HG03097 (cell line): ENCODE data around the gene MIOX.

Experiments used
- ATAC-seq: cut with Tn5 transposase; IDR thresholded peaks from one replicate; pipeline ENCODE4 v1.9.1; 2021; ENCODE audit not compliant: unreplicated experiment, low FRiP score

Gene MIOX

DNA sequence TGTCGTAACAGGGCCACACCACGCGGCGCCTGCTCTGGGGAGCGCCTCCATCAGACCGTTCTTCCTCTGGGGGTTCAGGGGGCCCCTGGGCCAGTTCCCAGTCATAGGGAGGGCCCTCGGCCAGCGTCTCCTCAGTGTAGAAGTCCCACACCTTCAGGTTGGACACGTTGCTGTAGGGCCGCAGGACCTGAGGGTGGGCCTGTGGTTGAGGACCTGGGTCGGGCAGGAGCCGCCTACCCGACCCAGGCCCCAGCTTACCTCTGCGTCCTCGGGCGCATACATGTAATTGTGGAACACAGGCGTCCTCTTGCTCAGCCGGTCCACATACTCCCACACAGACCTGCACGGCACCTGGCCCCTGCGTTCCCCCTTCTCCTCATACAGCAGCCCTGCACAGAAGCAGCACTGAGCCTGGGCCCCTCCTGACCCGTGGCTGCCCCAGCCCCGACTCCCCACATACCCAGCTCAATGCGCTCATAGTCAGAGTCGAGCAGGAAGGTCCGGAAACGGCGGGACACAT lies 32.0 kb upstream of the MIOX start:
- no peak for ATAC-seq

DNA sequence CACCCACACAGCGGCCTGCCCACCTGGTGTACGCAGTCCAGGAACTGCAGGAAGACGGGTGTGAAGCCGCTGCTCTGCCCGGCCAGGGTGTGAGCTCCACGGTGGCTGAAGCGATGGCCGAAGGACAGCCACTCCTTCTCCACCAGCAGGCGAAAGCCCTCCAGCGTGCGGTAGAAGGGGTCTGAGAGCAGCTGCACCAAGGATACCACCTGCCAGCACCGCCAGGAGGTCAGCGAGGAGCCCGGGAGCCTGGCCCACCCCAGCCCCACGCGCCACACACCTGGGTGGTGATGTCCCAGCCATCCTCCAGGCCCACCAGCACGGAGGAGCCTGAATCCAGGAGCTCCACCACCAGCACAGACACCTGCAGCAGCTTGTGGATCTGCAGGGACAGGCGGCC lies 31.5 kb upstream of the MIOX start:
- ATAC-seq, result no peak

DNA sequence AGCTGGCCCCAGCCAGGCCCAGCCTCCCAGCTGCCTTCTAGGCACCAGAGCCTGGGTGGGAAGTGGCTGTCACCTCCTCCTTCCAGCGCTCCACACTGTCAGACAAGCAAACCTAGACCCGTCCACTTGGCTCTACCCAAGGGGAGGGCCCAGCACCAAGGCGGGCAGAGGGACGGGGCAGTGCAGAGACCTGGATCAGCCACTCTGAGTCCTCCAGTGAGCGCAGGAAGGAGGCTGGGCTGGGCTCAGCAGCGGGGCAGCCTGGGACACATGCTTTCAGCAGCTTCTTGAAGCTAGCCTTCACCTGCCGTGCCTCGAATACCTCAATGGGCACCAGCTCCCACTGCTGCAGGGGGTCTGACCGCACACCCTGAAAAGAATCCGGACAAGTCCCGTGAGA lies 30.6 kb upstream of the MIOX start:
- no peak for ATAC-seq

DNA sequence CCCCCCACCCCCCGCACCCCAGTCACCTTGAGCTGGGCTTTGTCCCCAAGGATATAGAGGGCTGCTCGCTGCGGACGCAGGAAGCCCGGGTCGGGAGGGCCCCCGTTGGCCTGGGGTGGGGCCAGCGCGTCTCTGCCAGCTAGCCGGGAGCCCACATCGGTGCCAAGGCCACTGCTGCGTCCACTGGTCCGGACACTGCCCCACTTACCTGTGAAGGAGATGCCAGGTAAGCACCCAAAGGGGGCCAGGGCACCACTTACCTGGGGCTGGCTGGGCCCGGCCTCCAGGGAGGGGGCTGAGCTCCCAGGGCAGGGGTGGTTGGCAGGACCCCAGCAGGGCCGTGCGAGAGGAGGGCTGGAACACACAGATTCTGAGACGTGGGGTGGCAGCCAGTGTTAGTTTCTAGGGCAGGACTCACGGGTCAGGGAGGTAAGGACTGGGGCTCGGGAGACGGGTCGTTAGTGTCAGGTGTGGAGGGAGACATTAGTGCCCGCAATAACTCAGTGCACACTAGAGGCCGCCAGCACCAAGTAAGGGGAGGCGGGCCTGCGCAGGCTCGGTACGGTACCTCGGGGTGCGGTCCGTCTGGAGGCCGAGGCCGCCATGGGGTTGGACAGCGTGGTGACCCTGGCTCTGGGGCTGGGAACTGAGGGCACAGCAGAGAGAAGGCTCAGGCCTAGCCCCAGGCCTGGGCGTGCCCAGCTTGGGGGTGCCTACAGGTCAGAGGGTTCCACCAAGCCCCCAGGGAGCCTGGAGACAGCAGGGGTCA lies 30.0 kb upstream of the MIOX start:
- ATAC-seq, result no peak

DNA sequence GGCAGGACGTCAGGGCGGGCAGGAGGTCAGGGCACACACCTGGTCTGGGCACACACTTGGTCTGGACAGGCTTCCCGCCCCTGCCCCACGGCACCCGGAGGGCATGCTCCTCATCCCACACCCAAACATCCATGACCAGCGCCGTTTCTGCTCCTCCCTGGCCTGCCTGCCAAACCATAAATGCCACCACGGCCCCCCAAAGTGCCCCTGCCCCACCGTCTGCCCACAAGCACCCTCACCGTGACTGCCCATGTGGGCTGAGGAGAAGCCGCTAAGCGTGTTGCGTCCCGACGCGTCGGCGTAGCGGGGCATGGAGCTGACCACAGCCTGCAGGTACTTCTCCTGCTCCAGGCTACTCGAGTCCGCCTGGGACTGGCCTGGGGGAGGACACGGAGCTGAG lies 27.6 kb upstream of the MIOX start:
- no peak for ATAC-seq

DNA sequence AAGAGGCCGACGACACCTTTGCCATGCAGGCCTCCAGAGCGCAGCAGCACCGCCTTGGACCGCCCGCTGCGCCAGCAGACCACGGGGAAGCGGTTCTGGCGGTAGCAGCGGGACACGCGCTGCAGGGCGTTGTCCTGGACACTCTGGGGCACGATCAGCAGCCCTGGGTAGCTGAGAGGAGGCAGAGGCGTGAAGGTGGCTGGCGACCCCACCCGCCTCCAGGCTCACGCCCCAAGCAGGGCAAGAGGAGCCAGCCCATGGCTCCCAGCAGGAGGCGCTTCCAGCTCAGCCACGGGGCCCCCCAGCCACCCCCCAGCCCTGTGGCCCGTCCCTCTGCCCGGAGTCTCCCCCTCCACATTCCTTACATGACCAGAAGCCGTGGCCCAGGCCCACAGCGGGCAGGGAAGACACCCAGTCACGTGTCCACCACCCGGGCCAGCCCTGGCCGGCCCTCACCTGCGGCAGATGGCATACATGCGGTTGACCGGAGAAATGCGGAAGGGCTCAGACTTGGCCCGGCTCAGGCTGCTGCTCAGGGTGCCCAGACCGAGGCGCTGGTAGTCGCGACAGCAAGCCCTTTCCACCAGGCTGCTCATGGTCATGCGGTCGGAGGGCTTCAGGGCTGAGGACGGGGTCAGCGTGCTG lies 27.0 kb upstream of the MIOX start:
- ATAC-seq, result no peak

DNA sequence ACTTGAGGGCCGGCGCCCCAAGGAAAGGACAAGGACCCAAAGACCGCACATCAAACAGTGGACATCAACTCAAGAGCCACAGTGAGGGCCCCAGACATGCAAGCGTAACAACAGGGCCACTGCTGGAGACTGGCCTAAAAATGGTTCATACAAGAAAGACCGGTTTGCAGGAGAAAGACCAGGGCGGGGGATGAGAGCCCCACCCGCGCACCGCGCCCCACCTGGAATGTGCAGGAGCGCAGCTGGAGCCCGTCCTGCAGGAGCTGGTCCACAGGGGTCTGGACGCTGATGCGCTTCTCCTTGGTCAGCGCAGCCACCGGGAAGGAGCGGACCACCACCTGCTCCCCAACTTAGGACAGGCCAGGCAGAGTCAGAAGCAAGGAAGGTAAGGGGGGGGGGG lies 25.7 kb upstream of the MIOX start:
- no peak for ATAC-seq

DNA sequence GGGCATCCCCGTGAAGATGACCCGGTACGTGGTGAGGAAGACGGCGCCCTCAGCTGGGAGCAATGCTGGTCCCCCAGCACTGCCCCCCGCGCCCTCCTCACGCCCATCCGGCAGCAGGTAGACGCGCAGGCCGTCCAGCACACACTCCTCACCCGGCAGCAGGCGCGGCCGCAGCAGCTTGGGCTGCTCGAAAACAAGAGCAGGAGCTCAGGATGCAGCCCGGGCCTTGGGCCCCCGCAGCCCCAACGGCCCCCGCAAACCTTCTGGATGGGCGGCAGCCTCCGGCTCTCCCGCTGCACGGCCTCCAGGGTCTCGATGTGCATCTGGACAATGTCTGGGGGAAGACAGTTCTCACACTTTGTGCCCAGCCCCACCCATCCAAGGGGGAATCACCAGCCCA lies 25.1 kb upstream of the MIOX start:
- no peak for ATAC-seq

DNA sequence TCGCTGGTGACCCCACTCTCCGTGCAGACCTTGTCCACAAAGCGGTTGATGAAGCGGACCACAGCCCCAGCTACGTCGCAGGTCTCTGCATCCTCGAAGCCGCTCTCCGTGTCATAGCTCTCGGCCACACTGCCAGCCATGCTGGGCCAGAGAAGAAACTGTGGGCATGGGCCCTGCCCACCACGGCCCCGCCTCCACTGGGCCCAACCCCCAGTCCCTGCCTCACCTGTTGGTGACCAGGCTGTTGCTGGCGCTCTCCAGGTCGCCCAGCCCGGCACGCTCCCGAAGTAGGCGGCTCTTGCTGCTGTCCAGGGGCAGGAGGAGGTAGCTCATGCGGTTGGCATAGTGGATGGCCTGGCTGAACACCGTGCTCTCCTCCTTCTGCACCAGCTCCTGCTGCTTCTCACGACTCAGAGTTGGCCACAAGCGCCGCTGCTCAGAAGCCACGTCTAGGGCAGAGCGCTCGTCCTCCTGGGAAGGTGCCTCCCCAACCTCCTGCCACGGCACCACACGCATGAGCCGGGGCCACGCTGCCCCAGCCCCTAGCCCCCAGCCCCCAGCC lies 24.6 kb upstream of the MIOX start:
- ATAC-seq, result no peak

DNA sequence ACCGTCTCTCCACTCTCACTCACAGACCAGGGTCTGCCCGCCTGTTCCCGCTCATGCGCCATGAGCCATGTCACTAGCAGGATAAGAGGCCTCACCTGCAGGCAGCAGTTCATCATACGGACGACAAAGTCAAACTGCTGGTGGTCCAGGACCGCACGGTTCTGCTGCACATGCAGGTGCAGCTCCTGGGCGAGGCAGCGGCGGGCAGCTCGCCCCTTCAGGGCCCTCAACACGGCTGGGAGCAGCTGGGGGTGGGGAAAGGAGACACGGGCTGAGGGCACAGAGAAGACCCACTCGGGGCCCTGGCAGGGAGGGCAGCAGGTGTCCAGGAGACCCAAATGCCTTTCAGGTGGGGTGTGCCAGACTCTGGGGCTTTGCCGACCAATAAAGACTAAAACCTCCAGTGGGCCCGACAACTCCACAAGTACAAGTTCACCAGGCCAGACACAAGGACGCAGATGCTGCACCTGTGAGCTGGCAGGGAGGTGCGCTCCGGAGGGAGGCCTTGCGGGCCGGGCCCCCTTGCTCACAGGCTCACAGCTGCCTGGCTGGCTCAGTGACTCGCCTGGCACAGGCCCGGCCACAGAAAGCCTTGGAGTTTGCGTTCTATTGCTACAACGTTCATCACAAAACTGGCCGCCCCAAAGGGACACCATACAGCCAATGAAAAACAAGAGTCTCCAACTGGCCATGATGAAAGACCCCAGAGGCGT lies 23.3 kb upstream of the MIOX start:
- no peak for ATAC-seq

DNA sequence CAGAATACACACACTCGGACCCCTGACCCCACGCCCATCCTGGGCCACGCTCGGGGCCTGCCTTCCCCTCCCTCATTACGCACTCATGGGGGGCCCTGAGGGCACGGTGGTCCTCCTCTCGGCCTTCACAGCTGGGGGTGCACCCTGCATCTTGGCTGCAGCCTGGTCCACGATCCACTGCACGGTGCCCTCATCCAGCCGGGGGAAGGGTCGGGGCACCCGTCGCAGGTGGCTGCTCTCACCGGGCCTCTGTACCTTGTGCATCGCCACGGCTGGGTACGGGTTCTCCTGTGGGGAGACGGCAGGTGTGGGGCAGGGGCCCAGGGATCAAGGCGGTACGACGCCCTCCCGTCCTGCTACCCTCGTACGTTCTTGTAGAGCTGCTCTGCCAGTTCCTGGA lies 22.2 kb upstream of the MIOX start:
- no peak for ATAC-seq

DNA sequence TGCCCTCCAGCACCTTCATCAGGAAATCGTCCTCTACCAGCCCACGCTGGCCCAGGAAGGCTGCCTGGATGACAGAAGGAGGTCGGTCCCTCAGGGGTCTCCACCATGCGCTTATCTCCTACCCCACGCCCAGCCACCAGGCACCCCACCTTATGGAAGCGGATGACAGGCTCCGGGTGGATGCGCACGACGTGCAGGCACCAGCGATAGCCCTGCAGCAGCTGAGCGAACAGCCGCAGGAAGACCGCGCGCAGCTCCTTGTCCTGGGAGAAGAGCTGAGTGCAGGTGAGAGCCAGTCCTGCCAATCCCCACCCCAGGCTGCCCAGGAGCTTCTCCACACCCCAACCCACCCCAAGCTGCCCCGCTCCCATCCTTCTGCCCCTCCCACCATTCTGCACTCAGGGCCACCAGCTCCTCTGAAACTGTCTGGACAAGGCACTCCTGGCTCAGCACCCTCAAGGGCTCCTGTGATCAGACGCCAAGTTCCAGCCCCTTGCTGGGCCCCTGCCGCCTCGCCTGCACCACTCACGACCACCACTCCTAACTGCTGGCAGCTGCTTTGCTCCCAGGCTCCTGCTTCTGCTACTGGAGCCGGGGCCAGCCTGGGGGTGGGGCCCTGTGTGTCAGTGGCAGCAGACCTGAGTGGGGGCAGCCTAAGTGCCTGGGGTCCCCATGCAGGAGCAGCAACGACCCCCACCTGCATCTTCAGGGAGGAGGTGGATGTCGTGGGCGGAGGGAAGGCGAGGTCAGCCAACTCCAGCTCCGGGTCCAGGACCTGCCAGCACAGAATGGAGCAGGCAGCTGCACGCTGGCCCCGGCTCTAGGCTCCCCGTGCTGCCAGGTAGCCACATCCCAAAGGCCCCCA lies 21.4 kb upstream of the MIOX start:
- ATAC-seq, result no peak

DNA sequence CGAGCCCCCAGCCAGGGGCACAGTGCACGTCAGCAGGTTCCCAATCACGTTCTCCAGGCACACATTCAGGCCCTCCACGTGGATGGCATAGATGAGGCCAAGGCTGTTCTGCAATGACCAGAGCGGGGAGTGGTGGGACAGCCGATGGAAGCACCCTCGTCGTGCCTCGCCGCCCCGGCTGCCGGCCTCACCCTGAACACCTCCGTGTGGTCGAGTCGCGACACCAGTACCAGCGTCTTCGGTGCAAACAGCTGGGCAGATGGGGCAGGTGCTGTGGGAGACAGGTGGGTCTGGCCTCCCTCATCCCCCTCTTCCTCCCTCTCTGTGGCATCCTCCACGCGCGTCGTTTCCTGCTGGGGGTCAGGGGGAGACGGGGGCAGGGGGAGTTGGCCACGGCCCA lies 19.3 kb upstream of the MIOX start:
- ATAC-seq, result no peak

DNA sequence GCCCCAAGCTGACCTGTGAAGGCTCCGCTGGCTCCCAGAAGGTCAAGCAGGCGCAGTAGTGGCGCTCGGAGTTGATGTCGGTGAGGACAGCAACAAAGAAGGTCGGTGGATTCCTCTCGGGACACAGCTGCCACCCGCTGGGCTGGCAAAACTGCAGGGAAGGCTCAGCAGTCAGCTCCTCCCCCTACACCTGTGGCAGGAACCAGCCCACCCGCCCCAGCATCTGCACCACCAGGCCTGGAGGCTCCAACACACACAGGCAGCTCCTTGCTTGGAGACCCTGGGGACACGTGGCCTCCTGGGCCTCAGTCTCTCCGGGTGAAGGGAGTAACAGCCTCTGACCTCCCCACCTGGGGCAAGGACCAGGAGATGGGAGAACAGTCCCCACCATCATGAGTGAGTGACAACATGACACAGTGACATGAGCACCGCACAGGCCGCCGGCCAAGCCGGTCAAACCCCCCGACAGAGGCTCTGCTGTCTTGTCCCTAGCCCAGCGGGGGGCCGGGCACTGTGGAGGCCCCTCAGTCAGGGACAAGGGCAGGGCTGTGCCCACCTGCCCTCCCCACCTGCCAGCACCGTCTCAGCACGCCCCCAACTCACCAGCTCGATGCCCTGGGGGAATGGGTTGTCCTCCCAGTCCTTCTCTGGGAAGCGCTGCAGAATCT lies 18.8 kb upstream of the MIOX start:
- no peak for ATAC-seq

DNA sequence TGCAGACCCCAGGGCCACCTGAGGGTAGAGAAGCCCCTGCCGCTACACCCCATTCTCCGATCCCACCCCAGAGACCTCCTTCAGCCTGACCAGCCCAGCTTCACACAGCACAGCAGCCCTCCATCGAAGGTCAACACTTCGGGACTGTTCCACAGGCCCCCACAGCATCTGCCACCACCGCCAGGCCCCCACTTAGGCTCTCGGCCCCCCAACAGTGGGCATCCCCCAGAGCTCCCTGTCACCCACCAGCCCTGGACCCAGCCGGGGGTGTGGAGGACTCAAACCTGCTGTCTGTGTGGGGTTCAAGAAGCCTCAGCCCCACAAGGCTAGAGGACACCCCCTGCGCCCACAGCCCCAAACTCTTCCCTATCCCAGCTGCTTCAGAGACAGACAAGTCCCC lies 18.0 kb upstream of the MIOX start:
- ATAC-seq, result no peak

DNA sequence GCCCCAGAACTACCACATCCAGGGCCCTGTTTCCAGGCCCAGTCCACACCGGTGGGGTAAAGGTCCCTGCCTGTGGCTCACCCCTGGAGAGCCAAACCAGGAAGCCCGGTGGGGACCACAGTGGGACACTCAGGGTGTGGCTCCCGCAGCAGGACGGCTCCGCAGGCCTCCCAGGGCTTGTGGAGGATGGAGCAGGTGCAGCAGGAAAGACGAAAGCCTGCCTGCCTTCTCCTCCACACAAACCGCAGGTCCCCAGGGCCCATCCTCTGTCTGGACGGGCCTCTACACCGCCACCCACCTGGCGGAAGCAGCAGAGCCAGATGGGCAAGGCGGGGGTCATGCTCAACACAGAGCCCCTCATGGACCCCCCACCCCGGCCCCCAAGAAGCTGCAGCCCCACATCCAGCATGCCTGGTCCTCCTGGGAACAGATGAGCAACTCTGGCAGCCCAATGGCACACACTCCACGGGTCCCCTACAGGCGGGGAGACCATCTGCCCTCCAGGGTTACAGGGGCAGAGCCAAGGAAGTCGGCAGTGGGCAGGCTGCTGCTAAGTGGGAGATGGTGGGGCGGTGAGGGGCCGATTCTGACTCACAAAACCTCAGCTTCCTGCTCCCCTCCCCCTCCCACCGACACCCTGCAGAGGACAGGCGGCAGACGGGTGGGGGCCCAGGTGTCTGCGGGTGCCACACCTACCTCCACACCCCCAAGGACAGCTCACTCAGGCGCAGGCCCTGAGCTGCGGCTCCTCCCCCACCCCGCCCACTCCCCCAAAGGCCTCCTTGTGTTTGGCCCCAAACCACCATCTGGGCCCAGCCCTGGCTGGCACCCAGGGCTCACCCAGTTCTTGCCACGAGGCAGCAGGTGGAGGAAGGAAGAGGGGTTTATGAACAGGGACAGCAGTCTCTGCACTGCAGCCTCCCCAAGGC lies 17.0 kb upstream of the MIOX start:
- ATAC-seq, result peak; percentile 45

DNA sequence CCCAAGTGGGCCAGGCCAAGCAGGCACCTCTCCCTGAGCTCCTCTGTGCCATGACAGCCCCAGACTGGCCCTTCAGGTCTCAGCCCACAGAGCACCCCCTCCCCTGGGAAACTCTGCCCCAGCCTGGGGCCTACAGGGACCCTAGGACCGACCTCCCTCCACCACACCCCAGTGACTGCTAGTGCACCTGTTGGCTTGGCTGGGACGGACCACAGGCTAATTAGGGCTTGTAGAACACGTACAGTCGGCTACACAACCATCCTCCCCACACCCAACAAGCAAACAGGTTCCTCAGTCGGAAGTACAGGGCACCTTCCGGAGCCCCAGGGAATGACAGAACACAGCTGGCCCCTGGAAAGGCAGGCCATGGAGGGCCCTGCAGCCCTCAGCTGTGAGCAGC lies 16.2 kb upstream of the MIOX start:
- no peak for ATAC-seq

DNA sequence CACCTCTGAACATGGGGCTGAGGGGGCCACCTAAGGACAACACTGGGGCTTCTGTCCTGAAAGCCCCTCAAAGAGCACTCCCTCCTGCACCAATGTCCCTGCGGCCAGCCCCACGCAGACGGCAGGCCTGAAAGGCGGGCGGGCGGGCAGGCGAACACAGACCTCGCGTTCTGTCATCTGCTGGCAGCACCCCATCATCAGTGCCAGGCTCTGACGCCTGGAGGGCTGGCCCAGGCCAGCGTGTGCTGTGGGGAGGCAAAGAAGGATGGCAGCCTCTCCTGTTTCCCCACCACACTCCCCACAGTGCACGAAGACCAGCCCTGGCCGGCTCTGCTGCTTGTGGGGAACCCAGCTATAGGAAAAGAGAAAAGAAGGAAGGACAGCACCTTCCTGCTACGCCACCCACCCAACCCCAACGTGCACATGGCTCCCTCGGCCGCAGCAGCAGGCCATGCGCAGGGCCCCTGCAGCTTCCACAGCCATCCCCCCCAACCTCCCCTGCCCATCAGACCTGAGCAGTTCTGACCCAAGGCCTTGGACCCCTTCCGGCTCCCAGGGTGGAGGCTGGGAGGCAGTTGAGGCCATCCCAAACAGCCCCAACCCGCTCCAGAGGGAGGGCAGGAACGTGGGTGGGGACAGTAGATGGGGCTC lies 15.3 kb upstream of the MIOX start:
- no peak for ATAC-seq
